ENCODE results near the gene AKNA.
A peak's percentile ranks its signal among the peaks of the same experiment; 100 is the strongest.

The AKNA gene

DNA sequence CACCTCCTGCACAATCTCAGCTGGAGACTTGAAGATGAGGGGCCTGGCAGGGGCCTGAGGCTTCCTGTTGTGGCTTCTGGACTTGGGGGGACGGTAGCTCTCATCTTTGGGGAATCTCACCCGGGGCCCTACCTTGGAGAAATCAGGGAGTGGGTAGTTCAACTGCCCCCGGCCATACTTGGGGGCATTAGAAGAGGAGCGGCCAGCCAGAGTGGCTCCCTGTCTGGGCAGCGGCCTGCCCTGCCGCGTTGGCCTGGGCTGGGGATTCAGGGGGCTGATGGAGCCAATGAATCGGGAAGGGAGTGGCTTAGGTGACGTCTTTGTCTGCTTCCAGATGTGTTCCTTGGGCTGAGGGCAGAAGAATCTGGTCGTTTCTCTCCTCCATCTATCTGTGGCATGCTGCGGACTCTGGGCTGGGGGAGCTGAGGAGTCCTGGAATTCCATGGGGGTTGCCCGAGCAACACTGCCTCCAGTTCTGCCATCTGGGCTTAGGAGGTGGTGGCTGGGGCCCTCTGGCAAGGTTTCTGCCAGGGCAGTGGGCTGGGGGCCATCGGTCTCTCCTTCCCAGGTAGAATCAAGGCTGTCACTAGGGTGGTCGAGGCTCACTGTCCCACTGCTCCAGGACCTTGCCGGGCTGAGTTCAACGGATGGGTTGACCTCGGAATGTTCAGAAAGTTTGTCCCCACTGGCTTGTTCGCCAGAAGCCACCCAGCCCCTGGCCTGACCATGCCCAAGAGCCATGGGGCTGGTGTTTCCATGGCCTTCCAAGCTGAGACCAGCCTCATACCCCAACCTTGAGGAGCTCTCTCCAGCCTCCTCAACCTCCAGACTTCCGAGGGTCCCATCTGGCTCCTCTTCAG lies 11.0 kb downstream of the AKNA start:
- DNase-seq (ENCODE audit: low spot score): no peak

DNA sequence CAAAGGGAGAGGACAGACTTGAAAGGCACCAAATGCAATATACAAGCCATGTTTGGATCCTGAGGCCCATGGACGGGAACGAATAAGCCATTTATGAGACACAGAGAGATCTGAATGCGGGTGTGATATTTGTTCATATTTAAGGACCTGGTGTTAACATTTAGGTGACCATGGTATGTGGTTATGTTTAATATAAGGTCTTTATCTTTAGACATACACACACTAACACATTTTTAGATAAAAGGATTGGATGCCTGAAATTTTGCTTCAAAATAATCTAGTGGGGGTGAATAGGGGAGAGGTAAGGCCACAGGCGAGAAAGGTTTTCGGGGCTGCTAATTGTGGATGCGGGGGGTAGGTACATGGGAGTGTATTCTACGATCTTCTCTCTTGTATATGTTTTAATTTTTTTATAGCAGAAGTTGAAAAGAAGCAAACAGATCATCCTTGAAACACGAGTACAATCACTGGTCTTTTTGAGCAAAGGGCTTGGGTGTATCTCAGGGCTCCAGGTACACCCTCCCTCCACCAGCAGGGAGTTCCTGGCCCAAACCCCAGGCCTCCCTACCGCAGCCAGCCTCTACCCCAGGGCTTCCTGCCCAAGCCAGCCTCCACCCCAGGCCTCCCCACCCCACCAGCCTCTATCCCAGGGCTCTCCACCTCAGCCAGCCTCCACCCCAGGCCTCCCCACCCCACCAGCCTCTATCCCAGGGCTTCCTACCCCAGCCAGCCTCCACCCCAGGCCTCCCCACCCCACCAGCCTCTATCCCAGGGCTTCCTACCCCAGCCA lies 12.2 kb downstream of the AKNA start:
- DNase-seq (ENCODE audit: low spot score): no peak

DNA sequence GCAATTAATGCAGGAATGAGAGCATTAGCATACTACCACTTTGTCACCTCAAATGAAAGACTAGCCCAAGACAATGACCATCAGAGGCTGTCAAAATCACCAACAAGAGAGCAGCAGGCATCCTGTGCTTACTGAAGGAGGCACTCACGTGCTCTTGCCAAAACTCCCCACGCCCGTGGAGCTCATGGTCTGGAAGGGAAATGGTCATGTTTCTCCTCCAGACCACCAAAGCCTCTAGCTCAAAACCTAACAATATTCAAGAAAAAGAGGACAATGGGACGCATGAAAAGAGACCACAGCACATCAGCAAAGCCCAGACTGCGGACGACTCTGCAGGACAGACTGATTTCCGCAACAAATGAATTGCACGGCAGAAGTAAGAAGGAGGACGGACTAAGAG lies 12.8 kb downstream of the AKNA start:
- DNase-seq (ENCODE audit: low spot score): no peak

DNA sequence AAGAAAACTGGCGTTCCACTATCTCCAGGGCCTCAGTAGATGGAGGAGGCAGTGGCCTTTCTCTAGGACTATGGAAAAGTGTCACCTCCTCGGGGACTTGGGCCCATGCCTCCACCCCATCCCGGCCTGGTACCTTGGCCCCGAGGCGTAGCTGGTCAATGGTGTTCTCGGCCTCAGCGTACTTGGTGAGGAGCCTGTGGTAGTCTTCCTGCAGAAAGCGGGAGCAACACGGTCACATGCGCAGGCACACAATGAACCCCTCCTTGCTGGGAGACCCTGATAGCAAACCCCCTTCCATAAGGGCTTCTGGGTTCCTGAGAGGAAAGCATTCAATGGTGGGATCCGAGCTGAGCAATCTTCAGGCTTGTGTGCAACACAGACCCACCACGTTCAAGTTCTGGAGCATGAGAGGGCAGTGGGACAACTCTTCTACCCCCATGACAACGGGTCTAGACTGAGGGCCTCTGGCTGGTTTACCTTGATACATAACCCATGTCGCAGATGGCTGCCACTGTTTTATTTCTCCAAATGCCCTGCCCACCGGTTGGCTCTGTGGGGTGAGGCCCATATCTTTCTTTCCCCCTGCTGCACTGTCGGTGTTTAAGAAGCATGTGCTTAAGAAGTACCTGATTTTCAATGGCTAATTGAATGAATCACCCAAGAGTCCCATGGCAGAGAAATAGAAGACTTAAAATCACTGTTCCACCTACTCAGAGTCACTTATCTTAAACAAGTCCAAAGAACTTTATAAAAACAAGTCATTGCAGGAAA lies 13.6 kb downstream of the AKNA start:
- no peak for DNase-seq (ENCODE audit: low spot score)

DNA sequence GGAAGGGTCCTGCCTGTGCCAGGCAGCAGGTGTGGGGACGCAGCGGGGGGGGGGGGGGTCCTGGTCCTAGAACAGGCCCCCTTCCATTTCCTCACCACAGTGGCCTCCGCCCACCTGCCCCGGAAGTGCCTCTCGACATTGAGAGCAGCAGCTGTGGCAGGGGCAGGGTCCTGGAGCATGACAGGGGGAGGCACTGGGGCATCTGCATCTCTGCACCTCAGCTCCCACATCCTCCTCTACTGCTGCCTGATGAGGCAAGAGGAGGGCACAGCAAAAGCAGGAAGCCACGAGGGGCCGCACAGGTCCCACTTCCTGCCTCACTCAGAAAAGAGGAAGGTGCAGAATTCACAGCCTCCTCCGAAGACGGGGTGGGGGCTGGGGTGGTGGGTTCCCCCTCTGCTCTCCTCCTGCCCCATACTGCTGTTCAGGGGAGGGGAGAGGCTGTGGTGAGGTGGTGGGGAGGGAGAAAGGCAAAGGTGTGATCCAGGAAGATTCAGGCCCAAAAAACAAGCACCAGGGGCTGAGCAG lies 14.8 kb downstream of the AKNA start:
- peak; percentile 31 for DNase-seq (ENCODE audit: low spot score)

DNA sequence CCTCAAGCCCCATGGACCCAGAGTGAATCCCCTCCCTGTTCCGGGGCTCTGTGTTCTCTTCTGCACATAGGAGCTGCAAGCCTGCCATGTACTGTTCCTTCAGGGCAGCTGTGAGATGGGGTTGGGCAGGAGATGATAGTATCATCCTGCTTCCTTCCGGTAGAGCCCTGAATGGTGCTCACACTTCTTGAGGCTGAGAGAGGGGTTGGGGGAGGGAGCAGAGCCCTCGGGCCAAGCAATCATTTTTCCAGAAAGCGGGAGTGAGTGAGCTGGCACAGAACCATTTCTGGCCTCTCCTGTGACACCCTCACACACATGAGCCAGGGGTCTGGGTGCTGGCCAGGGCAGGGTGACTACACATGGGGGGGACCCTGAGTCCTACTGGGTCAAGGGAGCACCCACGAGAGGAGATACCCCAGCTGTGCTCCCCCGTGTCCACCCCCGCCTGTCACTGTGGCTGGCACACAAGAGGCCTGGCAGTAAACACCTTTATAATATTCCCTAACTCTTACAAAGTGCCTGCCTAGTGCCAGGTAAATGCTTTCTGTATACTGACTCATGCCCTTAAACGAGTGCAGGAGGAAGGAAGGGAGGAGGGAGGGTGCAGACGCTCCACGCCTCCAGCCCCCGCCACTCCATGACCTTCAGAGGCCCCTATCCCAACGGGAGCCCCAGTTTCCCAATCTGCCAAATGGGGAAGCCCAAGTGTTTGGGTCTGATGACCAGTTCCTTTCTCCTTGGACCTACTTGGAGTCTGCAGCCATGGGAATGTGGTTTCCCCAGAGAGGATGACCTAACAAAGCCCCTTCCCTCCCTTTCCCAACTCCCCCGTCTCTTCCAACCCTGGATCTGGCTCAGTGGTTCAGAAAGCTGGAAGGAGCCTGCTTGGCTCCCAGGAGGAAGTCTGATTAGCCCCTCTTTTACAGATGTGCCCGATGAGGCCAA lies 15.5 kb downstream of the AKNA start:
- DNase-seq (ENCODE audit: low spot score): peak; percentile 72

DNA sequence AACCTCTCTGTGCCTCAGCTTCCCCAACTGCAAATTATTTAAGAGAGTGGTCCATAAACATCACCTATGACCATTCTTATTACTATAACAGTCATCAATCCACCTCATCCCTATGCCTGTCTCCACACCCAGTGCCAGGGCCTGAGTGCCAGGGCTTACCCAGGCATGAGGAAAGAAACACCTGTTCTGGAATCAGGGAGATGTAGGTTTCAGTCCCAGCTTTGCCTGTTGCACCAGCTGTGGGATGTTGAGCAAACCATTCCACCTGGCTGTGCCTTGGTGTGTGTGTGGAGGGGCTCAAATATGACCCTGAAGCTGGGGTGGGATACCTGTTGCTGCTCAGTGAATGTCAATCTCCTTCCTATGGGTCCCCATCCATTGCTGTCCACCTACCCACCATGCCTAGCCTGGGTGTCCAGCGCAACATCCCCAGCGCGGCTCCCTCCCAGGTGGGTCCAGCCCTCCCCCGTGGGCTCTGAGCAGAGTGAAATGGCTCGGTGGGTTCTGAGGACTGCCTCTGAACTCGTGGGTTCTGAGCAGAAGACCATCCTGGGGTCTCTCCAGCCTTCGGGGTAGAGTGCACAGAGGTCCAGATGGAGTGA lies 16.3 kb downstream of the AKNA start:
- no peak for DNase-seq (ENCODE audit: low spot score)

DNA sequence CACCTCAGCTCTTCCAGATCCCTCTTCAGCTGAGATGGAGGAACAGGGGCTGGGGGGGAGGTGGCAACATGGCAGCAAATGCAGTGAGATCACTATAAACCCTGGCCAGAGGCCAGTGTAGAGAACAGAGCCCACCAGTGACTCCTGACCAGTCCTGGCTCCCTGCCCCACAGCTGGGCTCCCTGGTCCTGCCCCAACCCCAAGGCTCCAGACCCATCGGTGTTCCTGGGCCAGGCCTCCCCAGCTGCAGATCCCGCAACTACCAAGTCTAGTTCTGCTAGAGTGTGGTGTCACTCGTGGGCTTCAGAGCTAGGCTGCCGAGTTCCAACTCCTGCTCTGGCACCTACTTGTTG lies 16.8 kb downstream of the AKNA start:
- no peak for DNase-seq (ENCODE audit: low spot score)

DNA sequence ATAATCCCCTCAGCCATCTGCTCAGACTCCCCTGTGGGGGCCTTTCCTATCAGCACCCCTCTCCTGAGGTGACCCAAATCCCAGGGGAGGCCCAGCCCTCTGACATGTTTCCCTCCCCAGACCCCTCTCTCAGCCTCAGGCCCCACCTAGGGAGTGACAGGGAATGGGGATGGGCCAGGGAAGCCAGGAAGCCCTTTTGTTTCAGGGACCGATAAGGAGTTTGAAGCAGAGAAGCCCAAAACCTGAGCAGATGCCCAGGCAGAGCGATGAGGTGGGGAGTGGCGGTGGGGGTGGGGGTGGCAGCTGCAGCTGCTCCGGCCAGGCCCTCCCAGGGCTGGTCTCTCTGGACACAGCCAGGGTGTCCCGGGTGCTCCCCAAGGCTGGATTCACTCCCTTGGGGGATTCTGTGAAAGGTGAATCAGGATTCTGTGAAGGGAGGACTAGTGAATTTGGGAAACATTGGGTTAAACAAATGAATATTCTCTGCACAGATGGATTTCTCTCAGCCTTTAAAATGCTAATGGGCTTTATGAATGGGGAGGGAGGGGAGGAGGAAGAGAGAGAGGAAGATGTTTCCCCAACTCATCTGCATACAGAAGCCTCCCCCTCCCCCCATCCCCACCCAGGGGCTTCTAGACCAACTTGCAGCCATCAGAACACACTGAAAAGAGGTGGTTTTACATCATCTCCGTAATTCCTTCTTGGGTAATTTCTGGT lies 17.4 kb downstream of the AKNA start:
- DNase-seq (ENCODE audit: low spot score): no peak

DNA sequence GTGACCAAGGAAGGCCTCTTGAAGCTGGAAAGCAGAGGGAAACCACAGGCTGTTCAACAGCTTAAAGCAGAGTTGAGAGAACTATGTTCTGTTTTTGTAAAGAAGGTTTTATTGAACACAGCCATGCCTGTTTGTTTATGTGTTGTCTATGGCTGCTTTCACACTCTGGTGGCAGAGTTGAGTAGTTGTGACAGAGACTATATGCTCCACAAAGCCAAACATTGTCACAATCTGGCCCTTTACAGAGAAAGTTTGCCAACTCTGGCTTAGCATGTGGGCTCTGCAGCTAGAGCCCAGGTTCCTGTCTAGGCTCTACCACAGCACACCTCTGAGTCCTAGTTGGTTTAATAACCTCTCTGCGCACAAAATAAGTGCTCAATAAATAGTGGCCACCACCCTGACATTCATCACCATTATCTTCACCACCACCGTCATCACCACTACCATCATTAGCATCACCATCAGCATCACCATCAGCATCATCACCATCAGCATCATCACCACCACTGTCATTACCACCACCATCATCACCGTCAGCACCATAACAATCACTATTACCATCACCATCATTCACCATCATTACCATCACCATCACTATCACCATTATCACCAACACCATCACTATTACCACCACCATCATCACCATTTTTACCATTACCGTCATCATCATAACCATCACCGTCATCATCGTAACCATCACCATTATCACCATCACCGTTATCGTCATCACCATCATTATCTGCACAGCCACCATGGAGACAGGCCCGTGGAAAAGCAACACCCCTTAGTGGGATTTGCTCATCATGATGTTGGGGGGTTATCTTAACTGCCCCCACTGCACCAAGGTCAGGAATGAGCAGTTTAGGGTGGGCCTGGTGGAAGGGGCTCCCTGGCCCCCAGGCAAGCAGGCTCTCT lies 18.3 kb downstream of the AKNA start:
- no peak for DNase-seq (ENCODE audit: low spot score)

DNA sequence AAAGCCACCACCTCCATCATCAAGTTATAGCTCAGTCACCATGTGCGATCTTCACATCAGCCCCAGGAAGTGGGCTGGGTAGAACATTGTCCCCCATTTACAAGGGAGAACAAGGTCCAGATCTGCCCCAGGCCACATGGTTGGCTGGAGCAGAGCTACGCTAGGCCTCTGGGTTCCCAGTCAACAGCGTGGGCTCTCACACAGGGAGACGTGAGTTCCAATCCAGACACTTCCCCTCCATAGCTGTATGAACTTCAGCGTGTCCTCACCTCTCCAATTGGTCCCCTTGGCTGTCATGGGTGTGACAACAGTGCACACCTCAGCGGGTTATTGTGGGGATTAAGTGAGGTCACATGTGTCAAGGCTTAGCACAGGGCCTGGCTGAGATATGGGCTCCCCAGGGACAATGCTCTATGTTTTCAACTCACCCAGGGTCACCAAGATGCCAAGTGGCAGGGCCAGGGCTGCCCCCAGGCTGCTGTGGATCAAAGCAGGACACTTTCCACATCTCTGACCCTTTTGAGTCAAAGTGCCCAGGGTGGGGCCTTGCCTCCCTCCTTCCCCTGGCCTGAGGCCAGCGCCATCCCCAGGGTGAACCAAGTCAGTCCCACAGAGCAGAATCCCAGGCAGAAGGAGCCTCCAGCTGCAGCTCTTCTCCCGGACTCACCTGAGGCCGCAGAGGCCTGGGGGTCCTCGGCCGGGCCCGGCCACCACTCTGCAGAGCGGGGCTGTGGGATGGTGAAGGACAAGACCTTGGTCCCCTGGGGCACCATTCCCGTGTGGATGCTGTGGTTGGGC lies 19.8 kb downstream of the AKNA start:
- DNase-seq (ENCODE audit: low spot score): no peak

DNA sequence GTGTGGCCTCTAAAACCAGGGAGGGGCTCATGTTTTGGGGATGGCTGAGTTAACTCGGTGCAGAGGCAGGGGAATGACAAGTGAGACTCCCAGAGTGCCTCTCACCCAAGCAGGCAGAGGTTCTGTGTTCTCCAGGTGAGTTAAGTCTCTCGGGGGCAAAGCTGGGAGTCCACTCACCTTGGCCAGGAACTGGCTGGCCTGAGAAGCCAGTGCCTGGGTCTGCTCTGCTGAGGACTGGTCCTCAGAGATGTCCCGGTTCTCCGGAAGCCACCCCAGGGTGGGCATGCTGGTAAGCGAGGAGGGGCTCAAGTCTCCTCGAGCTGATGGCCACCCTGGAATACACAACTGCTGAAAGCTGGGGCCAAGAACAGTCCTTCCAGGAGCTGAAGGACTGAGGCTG lies 20.4 kb downstream of the AKNA start:
- no peak for DNase-seq (ENCODE audit: low spot score)

DNA sequence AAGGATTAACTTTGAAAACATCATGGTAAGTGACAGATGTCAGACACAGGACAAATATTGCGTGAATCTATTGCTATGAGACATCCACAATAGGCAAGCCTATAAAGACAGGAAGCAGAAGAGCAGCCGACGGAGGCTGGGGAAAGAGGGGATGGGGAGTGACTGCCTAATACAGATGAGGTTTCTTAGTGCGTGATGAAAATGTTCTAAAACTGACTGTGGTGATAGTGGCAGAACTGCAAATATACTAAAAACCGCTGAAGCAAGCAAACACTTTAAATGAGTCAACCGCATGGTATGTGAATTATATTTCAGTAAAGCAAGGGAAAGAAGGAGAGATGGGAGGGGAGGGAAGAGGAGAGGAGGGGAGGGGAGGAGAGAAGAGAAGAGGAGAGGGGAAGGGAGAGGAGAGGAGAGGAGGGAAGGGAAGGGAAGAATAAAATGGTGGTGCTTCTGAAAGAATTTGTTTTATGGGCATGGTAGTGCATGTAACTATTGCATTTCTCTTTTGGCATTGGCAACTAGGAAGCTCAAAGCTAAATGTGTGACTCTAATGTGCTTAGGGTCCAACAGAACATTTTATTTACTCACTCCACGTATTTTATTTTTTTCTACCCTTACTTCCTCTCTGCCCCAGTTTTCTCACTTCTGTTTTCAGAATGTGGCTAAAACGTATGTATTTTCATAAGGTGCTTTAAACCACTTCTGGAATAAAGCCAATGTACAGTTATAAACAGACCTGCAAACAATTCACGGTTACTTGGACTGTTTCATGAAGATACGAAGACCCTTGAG lies 21.3 kb downstream of the AKNA start:
- peak; percentile 93 for DNase-seq (ENCODE audit: low spot score)

DNA sequence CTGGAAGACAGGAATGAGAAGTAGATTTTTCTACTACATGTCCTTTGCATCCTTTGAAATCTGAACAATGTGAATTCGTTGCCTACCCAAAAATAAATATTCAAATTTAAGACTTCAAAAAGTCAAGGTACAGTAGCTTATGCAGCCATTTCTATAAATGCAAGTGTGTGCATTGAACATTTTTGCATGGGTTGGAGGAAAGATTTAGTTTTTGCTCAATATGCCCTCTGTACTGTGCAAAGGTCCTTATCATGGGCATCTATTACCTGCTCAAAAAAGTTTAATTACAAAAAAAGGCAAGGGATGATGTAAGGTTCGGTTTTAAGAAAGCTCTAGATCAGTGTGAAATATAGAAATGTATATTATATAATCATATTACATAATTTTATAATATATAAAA lies 22.6 kb downstream of the AKNA start:
- no peak for DNase-seq (ENCODE audit: low spot score)

DNA sequence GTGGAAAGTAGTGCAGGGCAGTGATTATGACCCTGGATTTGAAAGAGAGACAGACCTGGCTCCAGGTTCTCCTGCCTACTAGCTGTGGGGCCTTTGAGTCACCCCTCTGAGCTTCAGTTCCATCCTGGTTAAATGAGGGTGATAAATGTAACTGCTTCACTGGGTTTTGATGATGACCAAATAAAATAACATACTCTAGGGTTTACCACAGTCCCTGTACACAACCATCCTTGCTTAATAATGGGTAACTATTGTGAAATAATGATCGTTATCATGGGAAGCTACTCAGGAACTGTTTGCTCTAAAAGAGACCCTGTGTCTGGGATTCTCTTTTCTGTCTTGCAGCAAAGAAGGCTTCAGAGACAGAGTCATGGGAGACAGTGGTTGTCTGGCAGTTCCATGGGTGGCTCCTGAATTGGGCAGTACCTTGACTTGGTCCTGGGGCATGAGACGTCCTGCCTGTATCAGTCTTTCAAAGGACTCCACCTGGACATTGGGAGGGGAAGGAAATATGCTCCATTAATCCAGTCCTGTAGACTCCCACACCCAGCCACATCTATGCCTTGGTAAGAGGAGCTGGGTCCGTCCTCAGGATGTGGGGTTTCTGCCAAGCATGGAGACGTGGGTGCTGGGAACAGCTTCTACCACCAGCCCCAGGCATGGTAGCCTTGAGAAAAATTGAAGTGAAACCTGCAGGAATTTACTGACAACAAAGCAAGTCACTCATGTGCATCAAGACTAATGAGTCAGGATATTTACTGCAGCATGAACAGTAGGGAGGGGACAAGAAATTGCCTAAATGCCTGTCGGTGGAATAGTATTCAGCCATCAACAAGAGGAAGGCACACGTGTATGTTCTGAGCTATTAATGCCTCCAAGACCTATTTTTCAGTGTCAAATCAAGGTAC lies 23.4 kb downstream of the AKNA start:
- peak; percentile 97 for DNase-seq (ENCODE audit: low spot score)

DNA sequence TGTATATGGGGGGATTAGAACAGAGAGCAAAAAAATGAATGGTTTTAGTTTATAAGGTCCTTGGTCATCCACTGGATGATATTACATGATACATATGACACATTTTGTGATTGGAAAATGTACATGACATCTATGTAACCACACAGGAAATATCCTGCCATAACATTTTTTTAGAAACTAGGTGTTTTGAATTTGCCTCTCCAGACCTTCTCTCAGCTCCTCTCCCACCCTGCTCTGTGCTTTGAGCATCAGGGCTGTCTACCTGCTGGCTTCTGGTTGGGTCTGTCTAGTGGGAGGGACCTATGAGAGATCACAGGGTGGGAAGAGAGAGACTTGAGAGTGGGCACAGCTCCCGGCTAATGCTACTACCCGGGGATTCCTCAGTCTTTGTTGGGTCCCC lies 24.4 kb downstream of the AKNA start:
- no peak for DNase-seq (ENCODE audit: low spot score)

Data from kidney tubule cell (primary cell).